Endometrial microvascular endothelial cells (primary cell): Measurements from ENCODE around the gene DNM1L. TPM values are rescaled to one million over a fixed set of nuclear protein-coding genes. Genes with fewer than 3 reads are reported as not detected.

ENCODE experiments used
- in situ Hi-C: cut with HindIII; loops from 2 replicates; pipeline ENCODE4 v1.10.0; 2017; ENCODE audit warnings: low sequenced_read_pairs, low pct_unique_long_range_greater_than_20kb; ENCODE audit errors: inconsistent ontology term
- total RNA-seq: library from RNA; depleted of rRNA; stranded (reverse); fragments of >200 nt; gene quantifications from one replicate; pipeline ENCODE4 v1.2.3, GENCODE V29; 2015; ENCODE audit errors: inconsistent ontology term

Gene DNM1L
- total RNA-seq, 1 donor from 2014 or later, result 93.5 TPM

DNA sequence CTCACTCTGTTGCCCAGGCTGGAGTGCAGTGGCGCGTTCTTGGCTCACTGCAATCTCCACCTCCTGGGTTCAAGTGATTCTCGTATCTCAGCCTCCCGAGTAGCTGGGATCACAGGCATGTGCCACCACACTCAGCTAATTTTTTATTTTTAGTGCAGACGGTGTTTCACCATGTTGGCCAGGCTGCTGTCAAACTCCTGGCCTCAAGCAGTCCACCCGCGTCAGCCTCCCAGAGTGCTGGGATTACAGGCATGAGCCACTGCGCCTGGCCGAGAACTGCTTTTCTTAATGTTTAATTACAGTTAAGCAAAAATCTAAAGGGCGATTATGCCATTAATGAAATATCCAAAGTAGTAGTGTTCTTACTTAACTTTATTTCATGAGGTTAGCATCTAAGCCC is 63.0 kb downstream of the DNM1L start:
- in situ Hi-C loops, result no loop called here

DNA sequence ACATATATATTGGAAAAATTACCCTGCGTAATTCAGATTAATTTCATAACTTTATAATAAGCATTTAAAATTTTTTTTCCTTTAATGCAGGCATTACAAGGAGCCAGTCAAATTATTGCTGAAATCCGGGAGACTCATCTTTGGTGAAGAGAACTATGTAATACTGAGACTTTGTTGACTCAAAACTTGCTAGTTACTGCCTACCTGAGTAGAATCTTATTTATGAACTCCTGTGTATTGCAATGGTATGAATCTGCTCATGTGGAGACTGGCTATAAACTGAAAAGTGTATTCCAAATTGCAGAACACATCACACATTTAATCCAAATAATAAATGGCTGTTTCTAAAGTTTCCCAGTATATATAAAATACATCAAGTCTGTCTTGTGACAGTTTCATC is 64.2 kb downstream of the DNM1L start:
- in situ Hi-C loops, result no loop called here

- in situ Hi-C loops, result no loop called here
Measured at GRCh38 chr12:32753605-32754004, 74.5 kb downstream of the DNM1L start.

- in situ Hi-C loops, result no loop called here
Measured at GRCh38 chr12:32754111-32754510, 75.0 kb downstream of the DNM1L start.

DNA sequence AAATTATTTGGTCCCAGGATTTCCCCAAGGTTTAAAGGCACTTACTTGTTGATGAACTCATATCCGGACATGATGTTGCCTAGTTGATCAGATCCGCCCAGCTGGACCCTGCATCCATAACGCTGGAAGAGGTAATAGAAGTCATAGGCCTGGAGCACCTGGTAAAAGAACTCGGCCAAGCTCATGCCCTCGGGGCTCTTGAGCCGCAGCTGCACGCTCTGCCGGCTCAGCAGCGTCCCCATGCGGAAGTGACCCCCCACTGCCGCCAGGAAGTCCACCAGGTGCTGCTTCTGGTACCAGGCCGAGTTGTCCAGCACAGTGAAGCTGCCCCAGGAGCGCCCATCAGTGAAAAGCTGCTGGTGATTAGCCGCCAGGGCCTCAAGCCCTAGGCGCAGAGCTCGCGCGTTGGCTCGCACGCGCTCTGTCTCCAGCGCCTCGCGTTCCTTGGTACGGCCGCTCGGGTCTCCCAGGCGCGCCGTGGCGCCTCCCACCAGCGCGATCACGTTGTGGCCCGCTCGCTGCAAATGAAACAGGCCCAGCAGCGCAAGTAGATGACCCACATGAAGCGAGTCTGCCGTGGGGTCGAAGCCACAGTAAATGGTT is 76.1 kb downstream of the DNM1L start:
- in situ Hi-C loops, result no loop called here

- in situ Hi-C loops, result no loop called here
Measured at GRCh38 chr12:32755654-32756475, 76.8 kb downstream of the DNM1L start, which contains the start of gene YARS2. TSS of gene YARS2 (minus strand) at chr12:32755897. CDS start at chr12:32755874, 23 bp downstream.

DNA sequence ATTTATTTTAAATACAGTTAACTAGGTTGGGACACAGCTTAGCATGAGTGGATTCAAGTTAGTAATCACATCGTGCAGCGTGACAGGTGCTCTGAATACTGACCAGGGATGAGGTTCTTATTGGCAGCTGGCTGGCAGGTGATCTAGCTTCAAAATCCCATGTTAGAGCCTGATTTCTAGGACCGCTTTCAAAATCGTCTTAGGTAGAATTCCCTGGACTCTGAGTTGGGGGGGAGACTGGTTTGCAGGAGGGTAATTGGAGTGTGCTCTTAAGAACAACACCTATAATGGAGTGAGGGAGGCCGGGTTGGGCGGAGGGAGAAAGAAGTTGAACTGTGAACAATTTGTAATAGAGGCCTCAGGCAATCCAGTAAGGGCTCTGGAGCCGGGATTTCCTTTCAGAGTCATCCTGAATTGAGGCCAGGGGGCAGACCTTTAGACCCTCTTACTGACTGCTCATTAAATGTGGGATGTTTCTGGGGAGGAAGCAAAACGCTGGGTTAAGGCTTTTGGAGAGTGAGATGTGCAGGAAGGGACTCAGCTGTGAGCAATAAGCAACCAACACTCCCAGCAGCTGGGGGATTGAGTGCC is 77.5 kb downstream of the DNM1L start:
- in situ Hi-C loops, result no loop called here

DNA sequence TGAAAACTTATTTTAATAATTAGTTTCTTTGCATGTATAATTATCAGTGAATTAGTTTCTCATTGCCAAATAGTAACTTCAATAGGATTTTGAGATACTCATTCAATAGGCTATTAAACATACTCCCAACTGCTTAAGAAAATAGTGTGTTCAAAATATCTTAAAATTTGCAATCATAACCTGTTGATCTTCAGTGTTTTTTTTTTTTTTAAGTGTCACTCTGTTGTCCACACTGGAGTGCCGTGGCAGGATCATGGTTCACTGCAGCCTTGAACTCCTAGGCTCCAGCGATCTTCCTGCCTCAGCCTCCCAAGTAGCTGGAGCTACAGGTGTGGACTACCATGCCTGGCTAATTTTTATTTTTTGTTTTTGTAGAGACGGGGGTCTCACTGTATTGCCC is 78.1 kb downstream of the DNM1L start:
- in situ Hi-C loops, result no loop called here

DNA sequence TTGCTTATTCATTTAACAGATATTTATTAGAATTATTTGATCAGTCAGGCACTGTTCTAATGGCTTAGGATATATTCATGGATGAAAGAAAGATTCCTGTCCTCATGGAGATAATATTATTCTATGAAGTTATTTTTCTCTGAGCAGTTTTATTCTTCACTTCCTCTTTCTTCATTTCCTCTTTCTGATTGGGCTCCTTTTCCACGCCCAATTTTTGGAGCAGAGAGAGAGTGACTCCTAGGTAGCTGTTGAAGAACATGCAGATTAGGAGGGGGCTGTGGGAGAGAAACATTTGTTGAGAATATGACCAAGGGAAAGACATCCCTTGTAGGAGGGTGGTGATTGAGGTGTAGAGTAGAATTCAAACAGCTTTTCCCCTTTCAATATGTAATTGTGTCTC is 82.6 kb downstream of the DNM1L start:
- in situ Hi-C loops, result no loop called here

GRCh38 chr12:32765906-32766305 is 86.8 kb downstream of the DNM1L start:
- in situ Hi-C loops, result no loop called here

- in situ Hi-C loops, result no loop called here
Measured at GRCh38 chr12:32768518-32768917, 89.4 kb downstream of the DNM1L start.

DNA sequence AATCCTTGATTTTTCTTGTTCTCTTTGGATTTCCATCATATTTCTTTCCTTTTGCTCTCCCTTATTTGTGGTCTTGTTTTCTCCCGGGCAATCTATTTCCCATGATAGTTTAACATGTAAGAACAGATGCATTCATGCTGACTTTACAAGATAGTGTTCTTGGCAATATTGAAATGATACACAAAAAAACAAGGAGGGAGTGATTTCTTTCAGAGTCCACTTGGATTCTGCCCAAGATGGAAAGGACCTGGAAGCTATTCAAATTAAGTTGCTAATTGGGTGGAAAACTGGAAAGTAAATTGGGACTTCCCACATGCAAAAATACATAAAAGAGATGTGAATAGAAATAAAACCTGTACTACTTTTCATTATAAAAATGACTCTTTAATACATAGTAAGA is 91.0 kb downstream of the DNM1L start:
- in situ Hi-C loops, result no loop called here

GRCh38 chr12:32773691-32774090 is 94.6 kb downstream of the DNM1L start:
- in situ Hi-C loops, result no loop called here

DNA sequence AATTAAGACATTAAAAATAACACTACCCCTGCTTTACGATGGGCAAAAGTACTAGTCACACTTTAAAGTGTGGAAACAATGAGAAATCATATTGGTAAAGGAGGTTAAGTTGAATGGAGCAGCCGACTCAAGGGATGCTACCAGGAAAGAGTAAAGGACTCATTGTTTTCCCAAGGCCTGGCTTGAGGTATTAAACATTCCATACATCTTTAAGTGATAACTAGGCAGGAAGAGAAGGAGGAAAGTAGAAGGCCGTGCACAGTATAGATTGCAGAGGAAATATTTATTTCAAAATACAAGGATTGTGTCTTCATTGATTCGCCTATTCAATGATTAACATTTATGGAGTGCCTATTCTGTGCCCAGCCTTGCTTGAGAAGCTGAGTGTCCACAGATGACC is 97.2 kb downstream of the DNM1L start:
- in situ Hi-C loops, result no loop called here

GRCh38 chr12:32777159-32777558 is 98.1 kb downstream of the DNM1L start:
- in situ Hi-C loops, result no loop called here

DNA sequence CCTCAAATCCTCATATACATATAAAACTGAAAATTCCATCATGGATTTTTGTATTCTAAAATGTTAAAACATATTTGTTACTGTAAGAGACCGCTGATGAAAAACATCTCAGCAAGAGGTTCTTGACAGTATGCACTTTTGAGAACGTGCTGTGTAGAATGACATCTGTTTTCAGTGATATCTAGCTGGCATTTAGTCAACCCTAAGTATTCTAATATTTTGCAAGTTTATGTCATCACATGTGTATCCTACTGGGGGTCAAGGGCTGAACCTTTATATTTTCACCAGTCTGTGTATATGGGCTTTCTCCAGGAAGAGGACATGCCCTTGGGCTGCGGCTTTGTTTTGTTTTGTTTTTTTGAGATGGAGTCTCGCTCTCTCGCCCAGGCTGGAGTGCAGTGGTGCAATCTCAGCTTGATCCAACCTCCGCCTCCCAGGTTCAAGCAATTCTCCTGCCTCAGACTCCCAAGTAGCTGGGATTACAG is 98.6 kb downstream of the DNM1L start:
- in situ Hi-C loops, result no loop called here

DNA sequence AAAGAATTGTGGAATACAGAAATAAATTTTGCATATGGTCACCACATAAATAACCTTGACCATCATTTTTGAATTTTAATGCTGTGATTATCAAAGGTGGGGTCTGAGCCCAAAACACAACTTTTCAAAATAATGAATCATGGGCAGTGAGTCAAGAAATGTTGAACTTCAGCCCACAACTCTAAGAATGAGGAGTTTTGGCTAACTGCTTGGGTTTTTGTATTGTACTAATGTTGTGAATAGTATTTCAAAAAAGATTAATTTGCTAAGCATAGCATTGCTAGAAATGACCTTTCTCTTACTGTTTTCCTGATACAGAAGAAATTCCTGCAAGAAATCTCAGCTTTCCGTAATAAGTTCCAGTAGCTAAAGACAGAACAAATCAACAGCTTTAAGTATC is 101.0 kb downstream of the DNM1L start:
- in situ Hi-C loops, result no loop called here

GRCh38 chr12:32783029-32783428 is 103.9 kb downstream of the DNM1L start:
- in situ Hi-C loops, result no loop called here

- in situ Hi-C loops, result no loop called here
Measured at GRCh38 chr12:32785557-32785956, 106.5 kb downstream of the DNM1L start.

- in situ Hi-C loops, result no loop called here
Measured at GRCh38 chr12:32788405-32788804, 109.3 kb downstream of the DNM1L start.
